HFF-Myc (cell line): ENCODE results near the gene TAF6L.

ENCODE experiments used
- DNase-seq: peaks from one replicate; pipeline ENCODE4 v3.0.0-alpha.2; 2011; ENCODE audit warnings: low read depth; ENCODE audit errors: extremely low read depth
- H3K4me3 ChIP-seq: replicated peaks from 2 replicates; pipeline ENCODE4 v1.5.1; 2011; ENCODE audit warnings: low read depth, mild to moderate bottlenecking, control low read depth, low read length
- CTCF ChIP-seq: IDR thresholded peaks from 2 replicates; pipeline ENCODE4 v1.5.1; 2012; ENCODE audit warnings: mild to moderate bottlenecking, low read depth, low read length, control low read depth; ENCODE audit errors: missing control alignments

TAF6L gene

GRCh38 chr11:62770778-62771143 lies 435 bp upstream of the TAF6L start:
- DNase-seq = no peak
- H3K4me3 ChIP-seq = peak overlapping the region; percentile 58
- no peak for TF ChIP-seq CTCF

- TF ChIP-seq CTCF = no peak
- H3K4me3 ChIP-seq = no peak overlapping the region
- DNase-seq = no peak
Measured at GRCh38 chr11:62774407-62774806, 3.2 kb downstream of the TAF6L start.

GRCh38 chr11:62775646-62776045 lies 4.5 kb downstream of the TAF6L start:
- DNase-seq = no peak
- TF ChIP-seq CTCF = no peak
- H3K4me3 ChIP-seq = no peak overlapping the region

GRCh38 chr11:62777389-62777788 lies 6.2 kb downstream of the TAF6L start:
- DNase-seq = no peak
- no peak for TF ChIP-seq CTCF
- H3K4me3 ChIP-seq = no peak overlapping the region

GRCh38 chr11:62778441-62778840 lies 7.2 kb downstream of the TAF6L start:
- TF ChIP-seq CTCF = no peak
- no peak for DNase-seq

GRCh38 chr11:62782753-62783152 lies 11.6 kb downstream of the TAF6L start:
- no peak for TF ChIP-seq CTCF
- DNase-seq = no peak
- H3K4me3 ChIP-seq = no peak overlapping the region

More at GRCh38 chr11:62778441-62778840, 7.2 kb downstream of the TAF6L start:
- H3K4me3 ChIP-seq = no peak overlapping the region

GRCh38 chr11:62786318-62787004 lies 15.3 kb downstream of the TAF6L start:
- peak; percentile 98 for TF ChIP-seq CTCF
- peak overlapping the region; percentile 84 for H3K4me3 ChIP-seq
- DNase-seq = no peak
